HEK293 (cell line): ENCODE results near the gene BOC.

ENCODE experiments used
- CTCF ChIA-PET: fragments of 350-600 bp; formaldehyde crosslinking; extraction: SDS; loops from one replicate; lab custom pipeline; 2021; ENCODE audit warnings: antibody characterized with exemption; lab: Yijun Ruan, JAX
- POLR2A ChIA-PET: fragments of 300-600 bp; formaldehyde crosslinking; extraction: SDS; loops from one replicate; lab custom pipeline; 2020; ENCODE audit warnings: antibody characterized with exemption, inconsistent platforms; lab: Yijun Ruan, JAX
- H3K27ac ChIP-seq: fragments of 200-500 bp; sonication (Bioruptor generic); 2 replicates; pipeline ENCODE4 v1.5.1; 2014; ENCODE audit warnings: low read depth, low read length, control low read depth, inconsistent platforms; ENCODE audit errors: extremely low read depth
- H3K36me3 ChIP-seq, 2 experiments: fragments of 200-500 bp in 1 of 2; sonication (Bioruptor generic) in 1 of 2; 1 replicate in 1 of 2; 2 replicates in 1 of 2; pipeline ENCODE4 v1.5.1; 2014 to 2017; ENCODE audit warnings: inconsistent platforms in 2 of 2, low read length in 2 of 2; ENCODE audit not compliant: control insufficient read depth in 2 of 2, insufficient read depth in 1 of 2
- H3K4me1 ChIP-seq: fragments of 200-500 bp; sonication (Bioruptor generic); 2 replicates; pipeline ENCODE4 v1.5.1; 2014; ENCODE audit warnings: mild to moderate bottlenecking, low read length, inconsistent platforms; ENCODE audit not compliant: control insufficient read depth, insufficient read depth
- H3K4me3 ChIP-seq: 2 replicates; pipeline ENCODE4 v1.5.1; 2011; ENCODE audit warnings: low read depth, mild to moderate bottlenecking, control low read depth, low read length, moderate library complexity
- H3K9me3 ChIP-seq: fragments of 200-500 bp; sonication (Bioruptor generic); 2 replicates; pipeline ENCODE4 v1.5.1; 2014; ENCODE audit warnings: low read depth, low read length, inconsistent platforms; ENCODE audit not compliant: control insufficient read depth, insufficient read depth
- CTCF ChIP-seq: fragments of 450-650 bp; formaldehyde crosslinking; IDR thresholded peaks from 2 replicates; pipeline ENCODE4 v1.5.1; 2016; ENCODE audit warnings: missing biosample characterization, missing genetic modification characterization
- OVOL3 ChIP-seq: fragments of 450-650 bp; formaldehyde crosslinking; IDR thresholded peaks from 2 replicates; pipeline ENCODE4 v1.5.1; 2016; ENCODE audit warnings: missing biosample characterization, missing genetic modification characterization
- TCF7L2 ChIP-seq: IDR thresholded peaks from 2 replicates; pipeline ENCODE4 v1.6.1; 2011; ENCODE audit warnings: low read depth, mild to moderate bottlenecking, inconsistent platforms, low read length, moderate library complexity, borderline replicate concordance
- ZNF133 ChIP-seq: fragments of 450-650 bp; formaldehyde crosslinking; IDR thresholded peaks from 2 replicates; pipeline ENCODE4 v1.5.1; 2016; ENCODE audit warnings: missing biosample characterization, missing genetic modification characterization
- ZNF138 ChIP-seq: fragments of 450-650 bp; formaldehyde crosslinking; IDR thresholded peaks from 2 replicates; pipeline ENCODE4 v1.5.1; 2016; ENCODE audit warnings: missing biosample characterization, missing genetic modification characterization, borderline replicate concordance
- ZNF169 ChIP-seq: fragments of 450-650 bp; formaldehyde crosslinking; IDR thresholded peaks from 2 replicates; pipeline ENCODE4 v1.5.1; 2016; ENCODE audit warnings: missing biosample characterization, missing genetic modification characterization
- ZNF174 ChIP-seq: fragments of 450-650 bp; formaldehyde crosslinking; IDR thresholded peaks from 2 replicates; pipeline ENCODE4 v1.5.0; 2017; ENCODE audit warnings: missing biosample characterization, mild to moderate bottlenecking, missing genetic modification characterization
- ZNF26 ChIP-seq: fragments of 450-650 bp; formaldehyde crosslinking; IDR thresholded peaks from 2 replicates; pipeline ENCODE4 v1.5.1; 2016; ENCODE audit warnings: missing biosample characterization, missing genetic modification characterization
- ZNF274 ChIP-seq, 2 experiments: fragments of 200-500 bp in 1 of 2; fragments of 450-650 bp in 1 of 2; sonication (Bioruptor generic) in 1 of 2; formaldehyde crosslinking in 1 of 2; IDR thresholded peaks; 2 replicates each; pipeline versions ENCODE4 v1.5.1 to v1.6.1; 2014 to 2016; ENCODE audit warnings: borderline replicate concordance in 1 of 2, inconsistent platforms in 1 of 2, low read length in 1 of 2, missing biosample characterization in 1 of 2, missing genetic modification characterization in 1 of 2
- ZNF302 ChIP-seq: fragments of 450-650 bp; formaldehyde crosslinking; IDR thresholded peaks from 2 replicates; pipeline ENCODE4 v1.5.1; 2016; ENCODE audit warnings: missing biosample characterization, missing genetic modification characterization, low read depth
- ZNF555 ChIP-seq: fragments of 450-650 bp; formaldehyde crosslinking; conservative IDR thresholded peaks from 2 replicates; pipeline ENCODE4 v1.5.1; 2017; ENCODE audit warnings: missing biosample characterization, mild to moderate bottlenecking, missing genetic modification characterization, inconsistent platforms
- ZNF610 ChIP-seq: fragments of 450-650 bp; formaldehyde crosslinking; IDR thresholded peaks from 2 replicates; pipeline ENCODE4 v1.5.1; 2016; ENCODE audit warnings: missing biosample characterization, missing genetic modification characterization, borderline replicate concordance
- ZNF621 ChIP-seq: fragments of 450-650 bp; formaldehyde crosslinking; IDR thresholded peaks from 2 replicates; pipeline ENCODE4 v1.5.1; 2017; ENCODE audit warnings: missing biosample characterization, missing genetic modification characterization
- ZNF768 ChIP-seq: fragments of 450-650 bp; formaldehyde crosslinking; IDR thresholded peaks from 2 replicates; pipeline ENCODE4 v1.5.1; 2018; ENCODE audit warnings: missing biosample characterization, mild to moderate bottlenecking, missing genetic modification characterization
- ZNF837 ChIP-seq: fragments of 450-650 bp; formaldehyde crosslinking; IDR thresholded peaks from 2 replicates; pipeline ENCODE4 v1.5.1; 2016; ENCODE audit warnings: missing biosample characterization, missing genetic modification characterization
- TF ChIP-seq, protein P1 (sequence below): fragments of 450-650 bp; formaldehyde crosslinking; IDR thresholded peaks from 2 replicates; pipeline ENCODE4 v1.5.1; 2016; ENCODE audit warnings: missing biosample characterization, missing genetic modification characterization, low read depth
- TF ChIP-seq, protein P2 (sequence below): fragments of 450-650 bp; formaldehyde crosslinking; IDR thresholded peaks from 2 replicates; pipeline ENCODE4 v1.5.1; 2016; ENCODE audit warnings: missing biosample characterization, missing genetic modification characterization
- TF ChIP-seq, protein P3 (sequence below): fragments of 450-650 bp; formaldehyde crosslinking; conservative IDR thresholded peaks from 2 replicates; pipeline ENCODE4 v1.5.1; 2016; ENCODE audit warnings: low read depth, missing biosample characterization, missing genetic modification characterization
- TF ChIP-seq, protein P4 (sequence below): fragments of 450-650 bp; formaldehyde crosslinking; IDR thresholded peaks from 2 replicates; pipeline ENCODE4 v1.5.1; 2016; ENCODE audit warnings: missing biosample characterization, missing genetic modification characterization

The BOC gene

DNA sequence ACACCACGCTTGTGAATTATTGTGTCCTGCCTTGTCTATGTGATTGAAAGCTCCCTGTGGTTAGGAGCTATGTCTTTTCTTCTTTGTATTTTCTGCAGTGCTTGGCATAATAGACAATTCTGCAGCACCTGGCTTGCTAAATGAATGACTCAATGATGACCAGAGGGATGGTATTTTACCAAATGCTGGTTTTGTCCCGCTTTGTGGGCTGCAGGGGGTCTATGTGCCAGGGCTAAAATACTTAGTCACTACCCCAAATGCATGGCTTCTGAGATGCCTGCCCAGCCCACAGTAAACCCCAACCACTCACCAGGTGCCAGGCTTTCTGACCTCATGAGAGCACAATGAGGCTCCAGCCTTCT lies 50.9 kb downstream of the BOC start (continued):
- TF ChIP-seq ZNF302 (tag by site-specific recombination) (no peak), CTCF (tag by site-specific recombination) (no peak), ZNF274 (IDR thresholded peaks at IDR 0.05; ENCODE audit: low read length) (no peak), ZNF274 (tag by site-specific recombination; IDR thresholded peaks at IDR 0.05; ENCODE audit: borderline replicate concordance) (no peak)

DNA sequence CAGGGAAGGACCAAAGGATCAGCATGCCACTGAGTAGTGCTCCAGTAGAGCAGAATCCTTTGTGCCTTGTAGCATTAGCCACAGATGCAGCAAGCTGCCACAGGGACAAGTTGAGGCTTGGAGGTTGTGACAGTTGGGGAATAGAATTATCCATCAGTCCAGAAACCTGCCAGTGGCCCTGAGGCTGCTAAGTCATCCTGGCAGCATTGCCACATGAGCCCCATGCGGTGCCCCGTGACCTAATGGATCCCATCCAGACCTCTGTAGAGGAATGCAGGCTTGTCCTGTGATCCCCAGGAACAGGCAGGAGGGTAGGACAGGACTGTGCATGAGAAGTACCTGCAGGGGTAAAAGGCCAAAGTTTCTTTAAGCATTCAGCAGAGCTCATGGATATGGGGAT lies 51.7 kb downstream of the BOC start:
- CTCF ChIA-PET = interaction anchor here (0.6 kb wide), 1 partner anchor 83 kb away, joined by 3 read pairs; no protein-coding TSS in a partner anchor
- no peaks in the 10 kb centered on the region for H3K4me1 ChIP-seq

More for the DNA sequence above, 51.7 kb downstream of the BOC start:
- no peaks in the 10 kb centered on the region for H3K36me3 ChIP-seq
- H3K4me3 ChIP-seq = no peak overlapping the region
- no peak for TF ChIP-seq ZNF26 (tag by site-specific recombination)
- no peak for TF ChIP-seq ZNF133
- TF ChIP-seq, protein P1, sequence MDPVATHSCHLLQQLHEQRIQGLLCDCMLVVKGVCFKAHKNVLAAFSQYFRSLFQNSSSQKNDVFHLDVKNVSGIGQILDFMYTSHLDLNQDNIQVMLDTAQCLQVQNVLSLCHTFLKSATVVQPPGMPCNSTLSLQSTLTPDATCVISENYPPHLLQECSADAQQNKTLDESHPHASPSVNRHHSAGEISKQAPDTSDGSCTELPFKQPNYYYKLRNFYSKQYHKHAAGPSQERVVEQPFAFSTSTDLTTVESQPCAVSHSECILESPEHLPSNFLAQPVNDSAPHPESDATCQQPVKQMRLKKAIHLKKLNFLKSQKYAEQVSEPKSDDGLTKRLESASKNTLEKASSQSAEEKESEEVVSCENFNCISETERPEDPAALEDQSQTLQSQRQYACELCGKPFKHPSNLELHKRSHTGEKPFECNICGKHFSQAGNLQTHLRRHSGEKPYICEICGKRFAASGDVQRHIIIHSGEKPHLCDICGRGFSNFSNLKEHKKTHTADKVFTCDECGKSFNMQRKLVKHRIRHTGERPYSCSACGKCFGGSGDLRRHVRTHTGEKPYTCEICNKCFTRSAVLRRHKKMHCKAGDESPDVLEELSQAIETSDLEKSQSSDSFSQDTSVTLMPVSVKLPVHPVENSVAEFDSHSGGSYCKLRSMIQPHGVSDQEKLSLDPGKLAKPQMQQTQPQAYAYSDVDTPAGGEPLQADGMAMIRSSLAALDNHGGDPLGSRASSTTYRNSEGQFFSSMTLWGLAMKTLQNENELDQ = no peak
- TF ChIP-seq, protein P2, sequence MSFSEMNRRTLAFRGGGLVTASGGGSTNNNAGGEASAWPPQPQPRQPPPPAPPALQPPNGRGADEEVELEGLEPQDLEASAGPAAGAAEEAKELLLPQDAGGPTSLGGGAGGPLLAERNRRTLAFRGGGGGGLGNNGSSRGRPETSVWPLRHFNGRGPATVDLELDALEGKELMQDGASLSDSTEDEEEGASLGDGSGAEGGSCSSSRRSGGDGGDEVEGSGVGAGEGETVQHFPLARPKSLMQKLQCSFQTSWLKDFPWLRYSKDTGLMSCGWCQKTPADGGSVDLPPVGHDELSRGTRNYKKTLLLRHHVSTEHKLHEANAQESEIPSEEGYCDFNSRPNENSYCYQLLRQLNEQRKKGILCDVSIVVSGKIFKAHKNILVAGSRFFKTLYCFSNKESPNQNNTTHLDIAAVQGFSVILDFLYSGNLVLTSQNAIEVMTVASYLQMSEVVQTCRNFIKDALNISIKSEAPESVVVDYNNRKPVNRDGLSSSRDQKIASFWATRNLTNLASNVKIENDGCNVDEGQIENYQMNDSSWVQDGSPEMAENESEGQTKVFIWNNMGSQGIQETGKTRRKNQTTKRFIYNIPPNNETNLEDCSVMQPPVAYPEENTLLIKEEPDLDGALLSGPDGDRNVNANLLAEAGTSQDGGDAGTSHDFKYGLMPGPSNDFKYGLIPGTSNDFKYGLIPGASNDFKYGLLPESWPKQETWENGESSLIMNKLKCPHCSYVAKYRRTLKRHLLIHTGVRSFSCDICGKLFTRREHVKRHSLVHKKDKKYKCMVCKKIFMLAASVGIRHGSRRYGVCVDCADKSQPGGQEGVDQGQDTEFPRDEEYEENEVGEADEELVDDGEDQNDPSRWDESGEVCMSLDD = no peak
- TF ChIP-seq ZNF837 = no peak
- TF ChIP-seq, protein P3, sequence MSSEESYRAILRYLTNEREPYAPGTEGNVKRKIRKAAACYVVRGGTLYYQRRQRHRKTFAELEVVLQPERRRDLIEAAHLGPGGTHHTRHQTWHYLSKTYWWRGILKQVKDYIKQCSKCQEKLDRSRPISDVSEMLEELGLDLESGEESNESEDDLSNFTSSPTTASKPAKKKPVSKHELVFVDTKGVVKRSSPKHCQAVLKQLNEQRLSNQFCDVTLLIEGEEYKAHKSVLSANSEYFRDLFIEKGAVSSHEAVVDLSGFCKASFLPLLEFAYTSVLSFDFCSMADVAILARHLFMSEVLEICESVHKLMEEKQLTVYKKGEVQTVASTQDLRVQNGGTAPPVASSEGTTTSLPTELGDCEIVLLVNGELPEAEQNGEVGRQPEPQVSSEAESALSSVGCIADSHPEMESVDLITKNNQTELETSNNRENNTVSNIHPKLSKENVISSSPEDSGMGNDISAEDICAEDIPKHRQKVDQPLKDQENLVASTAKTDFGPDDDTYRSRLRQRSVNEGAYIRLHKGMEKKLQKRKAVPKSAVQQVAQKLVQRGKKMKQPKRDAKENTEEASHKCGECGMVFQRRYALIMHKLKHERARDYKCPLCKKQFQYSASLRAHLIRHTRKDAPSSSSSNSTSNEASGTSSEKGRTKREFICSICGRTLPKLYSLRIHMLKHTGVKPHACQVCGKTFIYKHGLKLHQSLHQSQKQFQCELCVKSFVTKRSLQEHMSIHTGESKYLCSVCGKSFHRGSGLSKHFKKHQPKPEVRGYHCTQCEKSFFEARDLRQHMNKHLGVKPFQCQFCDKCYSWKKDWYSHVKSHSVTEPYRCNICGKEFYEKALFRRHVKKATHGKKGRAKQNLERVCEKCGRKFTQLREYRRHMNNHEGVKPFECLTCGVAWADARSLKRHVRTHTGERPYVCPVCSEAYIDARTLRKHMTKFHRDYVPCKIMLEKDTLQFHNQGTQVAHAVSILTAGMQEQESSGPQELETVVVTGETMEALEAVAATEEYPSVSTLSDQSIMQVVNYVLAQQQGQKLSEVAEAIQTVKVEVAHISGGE (tag by site-specific recombination) = no peak
- TF ChIP-seq TCF7L2 = no peak
- no peak for TF ChIP-seq ZNF555 (tag by site-specific recombination)
- TF ChIP-seq ZNF174 = no peak
- no peak for TF ChIP-seq ZNF169 (tag by site-specific recombination)
- no peak for TF ChIP-seq OVOL3 (tag by site-specific recombination)
- no peak for TF ChIP-seq ZNF610 (tag by site-specific recombination)
- no peak for TF ChIP-seq ZNF621 (tag by site-specific recombination)
- TF ChIP-seq ZNF768 (tag by site-specific recombination) = no peak
- TF ChIP-seq, protein P4, sequence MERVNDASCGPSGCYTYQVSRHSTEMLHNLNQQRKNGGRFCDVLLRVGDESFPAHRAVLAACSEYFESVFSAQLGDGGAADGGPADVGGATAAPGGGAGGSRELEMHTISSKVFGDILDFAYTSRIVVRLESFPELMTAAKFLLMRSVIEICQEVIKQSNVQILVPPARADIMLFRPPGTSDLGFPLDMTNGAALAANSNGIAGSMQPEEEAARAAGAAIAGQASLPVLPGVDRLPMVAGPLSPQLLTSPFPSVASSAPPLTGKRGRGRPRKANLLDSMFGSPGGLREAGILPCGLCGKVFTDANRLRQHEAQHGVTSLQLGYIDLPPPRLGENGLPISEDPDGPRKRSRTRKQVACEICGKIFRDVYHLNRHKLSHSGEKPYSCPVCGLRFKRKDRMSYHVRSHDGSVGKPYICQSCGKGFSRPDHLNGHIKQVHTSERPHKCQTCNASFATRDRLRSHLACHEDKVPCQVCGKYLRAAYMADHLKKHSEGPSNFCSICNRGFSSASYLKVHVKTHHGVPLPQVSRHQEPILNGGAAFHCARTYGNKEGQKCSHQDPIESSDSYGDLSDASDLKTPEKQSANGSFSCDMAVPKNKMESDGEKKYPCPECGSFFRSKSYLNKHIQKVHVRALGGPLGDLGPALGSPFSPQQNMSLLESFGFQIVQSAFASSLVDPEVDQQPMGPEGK (tag by site-specific recombination) = no peak
- TF ChIP-seq ZNF138 (tag by site-specific recombination) = no peak
- POLR2A ChIA-PET = no interaction called here
- no peak overlapping the region for H3K27ac ChIP-seq
- H3K9me3 ChIP-seq = no peaks in the 10 kb centered on the region
